Fibroblast of lung (primary cell): ENCODE data around the gene TAF11.

Source experiments
- EZH2 ChIP-seq: IDR thresholded peaks from 2 replicates; pipeline ENCODE4 v1.5.1; 2012; ENCODE audit warnings: low read length, control low read depth, mild to moderate bottlenecking; ENCODE audit errors: missing control alignments
- TF ChIP-seq, protein P1 (sequence below), 2 donors: IDR thresholded peaks in 1 of 2; conservative IDR thresholded peaks in 1 of 2; 1 replicate in 1 of 2; 2 replicates in 1 of 2; pipeline ENCODE4 v1.5.1; 2011 to 2012; ENCODE audit warnings: low read length in 2 of 2, control low read depth in 1 of 2, inconsistent platforms in 1 of 2, low read depth in 1 of 2, mild to moderate bottlenecking in 1 of 2

DNA sequence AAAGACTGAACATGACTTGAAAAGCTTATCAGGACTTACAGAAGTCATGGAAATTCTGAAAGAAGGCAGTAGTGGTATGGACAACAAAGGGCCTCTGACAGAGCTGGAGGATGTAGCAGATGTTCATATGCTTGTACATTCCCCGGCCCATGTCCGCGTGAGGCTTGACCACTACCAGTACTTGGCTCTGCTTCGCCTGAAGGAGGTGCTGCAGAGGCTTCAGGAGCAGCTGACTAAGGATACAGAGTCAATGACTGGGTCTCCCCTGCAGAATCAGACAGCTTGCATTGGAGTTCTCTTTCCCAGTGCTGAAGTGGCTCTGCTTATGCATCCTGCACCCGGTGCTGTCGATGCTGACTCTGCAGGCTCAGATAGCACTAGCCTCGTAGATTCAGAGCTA is 29.2 kb downstream of the TAF11 start:
- no peak for TF ChIP-seq EZH2
- TF ChIP-seq, protein P1, sequence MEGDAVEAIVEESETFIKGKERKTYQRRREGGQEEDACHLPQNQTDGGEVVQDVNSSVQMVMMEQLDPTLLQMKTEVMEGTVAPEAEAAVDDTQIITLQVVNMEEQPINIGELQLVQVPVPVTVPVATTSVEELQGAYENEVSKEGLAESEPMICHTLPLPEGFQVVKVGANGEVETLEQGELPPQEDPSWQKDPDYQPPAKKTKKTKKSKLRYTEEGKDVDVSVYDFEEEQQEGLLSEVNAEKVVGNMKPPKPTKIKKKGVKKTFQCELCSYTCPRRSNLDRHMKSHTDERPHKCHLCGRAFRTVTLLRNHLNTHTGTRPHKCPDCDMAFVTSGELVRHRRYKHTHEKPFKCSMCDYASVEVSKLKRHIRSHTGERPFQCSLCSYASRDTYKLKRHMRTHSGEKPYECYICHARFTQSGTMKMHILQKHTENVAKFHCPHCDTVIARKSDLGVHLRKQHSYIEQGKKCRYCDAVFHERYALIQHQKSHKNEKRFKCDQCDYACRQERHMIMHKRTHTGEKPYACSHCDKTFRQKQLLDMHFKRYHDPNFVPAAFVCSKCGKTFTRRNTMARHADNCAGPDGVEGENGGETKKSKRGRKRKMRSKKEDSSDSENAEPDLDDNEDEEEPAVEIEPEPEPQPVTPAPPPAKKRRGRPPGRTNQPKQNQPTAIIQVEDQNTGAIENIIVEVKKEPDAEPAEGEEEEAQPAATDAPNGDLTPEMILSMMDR (conservative IDR thresholded peaks at IDR 0.05 in 1 of 2, IDR thresholded peaks at IDR 0.05 in 1 of 2; ENCODE audit: low read depth in 1 of 2, low read length in 2 of 2) = no peak
